ENCODE results near the gene PLA2G5.

GRCh38 chr1:20112279-20113000 lies 42.4 kb downstream of the PLA2G5 start:
- TF ChIP-seq POLR2AphosphoS5 (IDR thresholded peaks at IDR 0.05) (no peak), CTCF (IDR thresholded peaks at IDR 0.05) (no peak)
